Suprapubic skin (tissue), 4 donors: ENCODE data around the gene AGER. TPM values are rescaled to one million over a fixed set of nuclear protein-coding genes. Genes with fewer than 3 reads are reported as not detected.
"Not testable (repeated sequence)": the region's sequence is repeated elsewhere in the genome, so short reads cannot be mapped to it uniquely, and the experiment has no call there.

Experiments
- DNase-seq, 2 donors: peaks; one replicate each; pipeline ENCODE4 v3.0.0-alpha.2; 2019; ENCODE audit warnings: low spot score in 2 of 2
- H3K27ac ChIP-seq: fragments of 200-600 bp; sonication (generic); one replicate; pipeline ENCODE4 v1.5.1; 2019
- H3K27me3 ChIP-seq: fragments of 200-600 bp; sonication (generic); one replicate; pipeline ENCODE4 v1.5.1; 2019
- H3K36me3 ChIP-seq: fragments of 200-600 bp; sonication (generic); one replicate; pipeline ENCODE4 v1.5.1; 2019
- H3K4me1 ChIP-seq: fragments of 200-600 bp; sonication (generic); one replicate; pipeline ENCODE4 v1.5.1; 2019
- H3K4me3 ChIP-seq: fragments of 200-600 bp; sonication (generic); one replicate; pipeline ENCODE4 v1.5.1; 2019; ENCODE audit warnings: mild to moderate bottlenecking
- H3K9me3 ChIP-seq: fragments of 200-600 bp; sonication (generic); one replicate; pipeline ENCODE4 v1.5.1; 2019
- EP300 ChIP-seq: sonication (generic); formaldehyde crosslinking; IDR thresholded peaks from one replicate; pipeline ENCODE4 v1.6.1; 2017; ENCODE audit warnings: antibody characterized with exemption
- POLR2A ChIP-seq, 2 donors: fragments of 450-650 bp; IDR thresholded peaks; one replicate each; pipeline ENCODE4 v1.6.1; 2017; ENCODE audit warnings: antibody characterized with exemption in 2 of 2, mild to moderate bottlenecking in 2 of 2, moderate library complexity in 2 of 2
- POLR2AphosphoS5 ChIP-seq, 3 donors: sonication (generic); formaldehyde crosslinking; IDR thresholded peaks; one replicate each; pipeline ENCODE4 v1.6.1; 2017; ENCODE audit warnings: antibody characterized with exemption in 3 of 3
- WGBS: methylation state at CpG from one replicate; pipeline ENCODE4 v1.1.5; 2018; 5-methylcytosine and 5-hydroxymethylcytosine counted together
- total RNA-seq, 4 donors: library from RNA; depleted of rRNA; stranded (reverse); fragments of >200 nt; gene quantifications; one replicate each; pipeline ENCODE4 v1.1.0, GENCODE V29; 2016
- TF ChIP-seq, protein P1 (sequence below), 2 donors: fragments of 200-600 bp in 1 of 2; fragments of 450-650 bp in 1 of 2; sonication (generic) in 1 of 2; IDR thresholded peaks; one replicate each; pipeline ENCODE4 v1.5.1; 2016 to 2019; ENCODE audit warnings: antibody characterized with exemption in 2 of 2, mild to moderate bottlenecking in 1 of 2, moderate library complexity in 1 of 2

The AGER gene
- total RNA-seq, 4 donors from 2014 or later, result 1.5 to 9.9 (median 4.8) TPM; not detected in 1

DNA sequence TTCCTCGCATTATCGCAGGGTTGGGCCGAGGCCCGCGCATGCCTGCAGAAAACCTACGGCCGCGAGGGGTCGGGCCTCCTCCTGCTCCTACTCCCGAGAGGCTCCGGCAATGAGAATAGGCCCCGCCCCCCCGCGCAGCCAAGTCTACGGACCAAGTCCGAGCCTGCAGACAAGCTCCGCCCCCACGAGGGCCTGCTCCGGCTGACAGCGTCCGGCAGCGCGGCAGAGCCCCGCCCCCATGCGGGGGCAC, 11.5 kb upstream of the AGER start:
- peaks cover 51% of the 10 kb centered on the region for H3K4me1 ChIP-seq

DNA sequence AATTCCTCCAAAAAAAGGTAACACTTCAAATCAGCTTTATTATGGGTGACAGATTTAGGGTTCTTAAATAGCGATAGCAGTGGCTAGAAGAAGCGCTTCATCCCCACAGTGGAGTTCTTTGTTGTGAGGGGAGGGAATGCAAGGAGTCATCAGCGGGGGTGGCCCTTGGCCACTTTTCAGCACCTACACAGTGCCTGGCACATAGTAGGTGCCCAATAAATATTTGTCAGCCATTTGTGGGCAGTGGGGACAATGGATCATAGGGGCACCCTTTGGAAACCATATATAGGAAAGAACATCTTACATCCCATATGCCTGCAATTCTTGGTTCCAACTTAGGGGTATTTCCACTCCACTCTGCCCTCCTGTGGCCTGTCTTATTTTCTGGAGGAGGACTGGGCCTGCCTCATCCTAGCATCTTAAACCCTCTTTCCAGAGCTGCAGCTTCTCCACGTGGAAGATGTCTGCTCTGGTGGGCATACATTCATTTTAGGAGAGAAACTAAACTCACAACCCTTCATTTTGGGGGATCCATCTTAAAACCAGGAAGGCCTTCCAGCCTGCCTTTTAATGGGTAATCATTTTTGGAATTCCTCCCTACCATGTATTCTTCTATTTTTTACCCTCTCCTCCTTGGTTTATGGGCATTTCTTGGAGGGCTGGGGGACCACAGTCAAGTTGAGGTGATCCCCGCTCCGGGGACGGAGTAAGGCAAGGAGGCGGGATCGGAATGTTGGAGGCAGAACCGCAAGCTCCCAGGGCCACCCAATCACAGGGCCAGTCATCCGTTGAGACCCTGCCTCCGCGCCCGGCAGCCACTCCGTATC, 11.0 kb upstream of the AGER start:
- Histone ChIP-seq H3K4me3 (peak overlapping the region; percentile 88), H3K9me3 (no peaks in the 10 kb centered on the region), H3K27ac (peak overlapping the region; percentile 99), H3K4me1 (peaks cover 54% of the 10 kb centered on the region), H3K36me3 (no peaks in the 10 kb centered on the region), H3K27me3 (no peaks in the 10 kb centered on the region)
- 13% methylated on average over 15 of the region's 15 CpGs for WGBS
- no peak for DNase-seq
- TF ChIP-seq EP300, result no peak
- peak in 1 of 2 donors; percentile 62 for TF ChIP-seq POLR2A (IDR thresholded peaks at IDR 0.05)
- TF ChIP-seq POLR2AphosphoS5 (IDR thresholded peaks at IDR 0.05), result peak in 1 of 3 donors; percentile 3
- TF ChIP-seq, protein P1, sequence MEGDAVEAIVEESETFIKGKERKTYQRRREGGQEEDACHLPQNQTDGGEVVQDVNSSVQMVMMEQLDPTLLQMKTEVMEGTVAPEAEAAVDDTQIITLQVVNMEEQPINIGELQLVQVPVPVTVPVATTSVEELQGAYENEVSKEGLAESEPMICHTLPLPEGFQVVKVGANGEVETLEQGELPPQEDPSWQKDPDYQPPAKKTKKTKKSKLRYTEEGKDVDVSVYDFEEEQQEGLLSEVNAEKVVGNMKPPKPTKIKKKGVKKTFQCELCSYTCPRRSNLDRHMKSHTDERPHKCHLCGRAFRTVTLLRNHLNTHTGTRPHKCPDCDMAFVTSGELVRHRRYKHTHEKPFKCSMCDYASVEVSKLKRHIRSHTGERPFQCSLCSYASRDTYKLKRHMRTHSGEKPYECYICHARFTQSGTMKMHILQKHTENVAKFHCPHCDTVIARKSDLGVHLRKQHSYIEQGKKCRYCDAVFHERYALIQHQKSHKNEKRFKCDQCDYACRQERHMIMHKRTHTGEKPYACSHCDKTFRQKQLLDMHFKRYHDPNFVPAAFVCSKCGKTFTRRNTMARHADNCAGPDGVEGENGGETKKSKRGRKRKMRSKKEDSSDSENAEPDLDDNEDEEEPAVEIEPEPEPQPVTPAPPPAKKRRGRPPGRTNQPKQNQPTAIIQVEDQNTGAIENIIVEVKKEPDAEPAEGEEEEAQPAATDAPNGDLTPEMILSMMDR (IDR thresholded peaks at IDR 0.05), result peak in 1 of 2 donors; percentile 30

More for the DNA sequence above, 11.5 kb upstream of the AGER start:
- Histone ChIP-seq H3K27me3 (no peaks in the 10 kb centered on the region), H3K27ac (peak overlapping the region; percentile 99), H3K4me3 (peak overlapping the region; percentile 88), H3K36me3 (no peaks in the 10 kb centered on the region), H3K9me3 (no peaks in the 10 kb centered on the region)
- TF ChIP-seq POLR2A (IDR thresholded peaks at IDR 0.05) (no peak), EP300 (no peak), POLR2AphosphoS5 (IDR thresholded peaks at IDR 0.05) (no peak)
- TF ChIP-seq, protein P1 (IDR thresholded peaks at IDR 0.05), result peak; percentile 5 to 75
- DNase-seq, result peak; percentile 100
- 0% methylated on average over 1 of the region's 25 CpGs for WGBS

DNA sequence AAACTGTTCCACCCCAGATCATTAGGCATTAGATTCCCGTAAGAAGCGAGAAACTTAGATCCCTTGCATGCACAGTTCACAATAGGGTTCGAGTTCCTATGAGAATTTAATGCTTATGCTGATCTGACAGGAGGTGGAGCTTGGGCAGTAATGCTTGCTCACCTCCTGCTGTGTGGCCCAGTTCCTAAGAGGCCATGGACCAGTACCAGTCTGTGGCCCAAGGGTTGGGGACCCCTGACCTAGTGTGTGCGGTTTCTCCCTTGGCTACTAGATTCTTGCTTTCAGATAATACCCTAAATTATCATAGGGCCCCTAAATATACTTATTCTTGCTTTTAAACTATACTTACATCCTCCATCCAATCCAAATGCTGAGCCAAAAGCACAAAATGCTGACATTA, 10.3 kb upstream of the AGER start:
- H3K27ac ChIP-seq, result peak overlapping the region; percentile 99
- H3K4me1 ChIP-seq, result peaks cover 54% of the 10 kb centered on the region
- H3K4me3 ChIP-seq, result no peak overlapping the region
- WGBS, result 89% methylated on average over 4 of the region's 4 CpGs
- H3K9me3 ChIP-seq, result no peaks in the 10 kb centered on the region
- no peaks in the 10 kb centered on the region for H3K27me3 ChIP-seq
- no peaks in the 10 kb centered on the region for H3K36me3 ChIP-seq
- no peak for DNase-seq
- TF ChIP-seq POLR2A (IDR thresholded peaks at IDR 0.05) (no peak), EP300 (no peak), POLR2AphosphoS5 (IDR thresholded peaks at IDR 0.05) (no peak)
- TF ChIP-seq, protein P1 (IDR thresholded peaks at IDR 0.05), result no peak

DNA sequence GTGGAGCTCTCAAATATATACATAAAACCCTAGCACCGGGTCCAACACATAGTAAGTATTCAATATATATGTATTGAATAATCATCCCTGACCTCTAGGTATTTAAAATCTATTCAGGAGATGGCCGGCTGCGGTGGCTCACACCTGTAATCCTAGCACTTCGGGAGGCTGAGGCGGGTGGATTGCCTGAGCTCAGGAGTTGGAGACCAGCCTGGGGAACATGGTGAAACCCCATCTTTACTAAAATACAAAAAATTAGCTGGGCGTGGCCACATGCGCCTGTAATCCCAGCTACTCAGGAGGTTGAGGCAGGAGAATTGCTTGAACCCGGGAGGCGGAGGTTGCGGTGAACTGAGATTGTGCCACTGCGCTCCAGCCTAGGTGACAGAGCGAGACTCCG, 9.0 kb upstream of the AGER start:
- not testable (repeated sequence) for H3K27me3 ChIP-seq, H3K36me3 ChIP-seq, H3K9me3 ChIP-seq, DNase-seq
- H3K27ac ChIP-seq, result peak overlapping the region; percentile 89
- peaks cover 66% of the 10 kb centered on the region for H3K4me1 ChIP-seq
- H3K4me3 ChIP-seq, result peak overlapping the region; percentile 61
- WGBS, result 73% methylated on average over 13 of the region's 13 CpGs

DNA sequence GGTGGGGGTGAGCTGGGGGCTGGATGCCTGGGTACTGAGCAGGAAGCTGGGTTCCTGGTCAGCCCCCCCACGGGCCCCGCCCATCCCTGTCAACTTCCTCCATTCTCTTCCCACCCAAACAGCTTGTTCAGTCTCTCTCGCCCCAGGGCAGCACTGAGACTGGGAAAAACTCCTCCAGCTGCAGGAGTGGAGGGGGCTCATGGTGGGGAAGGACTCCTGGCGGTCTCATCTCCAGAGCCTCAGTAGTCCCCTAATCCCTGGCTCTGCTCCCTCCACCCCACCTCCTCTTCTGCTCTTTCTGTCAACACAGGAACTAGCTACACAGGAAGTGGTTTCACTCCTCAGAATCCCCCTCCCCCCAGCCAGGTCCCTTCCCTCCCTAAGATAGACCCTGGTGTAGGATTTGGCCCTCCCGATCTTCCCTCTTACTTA, 8.6 kb upstream of the AGER start, which contains the start of gene GPSM3:
GPSM3 (minus strand) TSS at position 36 of the 432 bp plus-strand sequence. CDS start 130 bp downstream, outside the sequence.
- peaks cover 71% of the 10 kb centered on the region for H3K4me1 ChIP-seq
- no peak for DNase-seq
- WGBS, result 39% methylated on average over 5 of the region's 5 CpGs

More for the DNA sequence above, 8.6 kb upstream of the AGER start, which contains the start of gene GPSM3:
- Histone ChIP-seq H3K27ac (peak within 1 kb of the TSS; percentile 89), H3K27me3 (no peaks in the 10 kb centered on the region), H3K36me3 (peaks cover 5% of the 10 kb centered on the region), H3K4me3 (peak within 1 kb of the TSS; percentile 61), H3K9me3 (no peaks in the 10 kb centered on the region)
- TF ChIP-seq, protein P1 (IDR thresholded peaks at IDR 0.05), result no peak
- TF ChIP-seq POLR2A (IDR thresholded peaks at IDR 0.05) (no peak), POLR2AphosphoS5 (IDR thresholded peaks at IDR 0.05) (no peak)
